ENCODE data around the gene SLC35B3. TPM values are rescaled to one million over a fixed set of nuclear protein-coding genes. Genes with fewer than 3 reads are reported as not detected.
"Not testable (repeated sequence)": the region's sequence is repeated elsewhere in the genome, so short reads cannot be mapped to it uniquely, and the experiment has no call there.

SLC35B3 gene
- total RNA-seq, 4 donors from 2014 or later = 2.4 to 34.7 (median 19.6) TPM

DNA sequence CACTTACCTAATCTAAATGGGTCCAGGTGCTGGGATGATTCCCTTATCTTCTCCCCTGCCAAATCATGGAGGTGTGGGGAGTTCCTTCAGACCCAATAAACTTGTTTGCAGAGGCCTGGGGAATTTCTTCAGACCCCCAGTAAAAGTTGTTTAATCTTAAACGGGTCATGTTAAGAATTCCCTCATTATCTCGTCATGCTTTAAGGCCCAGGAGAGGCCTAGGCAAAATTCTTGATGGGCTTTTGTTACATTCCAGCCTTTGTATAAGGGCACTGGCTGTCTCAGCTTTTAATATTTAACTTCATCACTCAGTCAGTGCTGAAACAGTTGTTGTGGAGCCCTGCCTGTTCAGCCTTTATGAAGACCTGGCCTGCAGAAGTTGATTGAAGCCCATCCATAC lies 11.0 kb upstream of the SLC35B3 start:
- H3K27ac ChIP-seq = no peak overlapping the region
- H3K4me1 ChIP-seq = no peaks in the 10 kb centered on the region
- H3K4me3 ChIP-seq = no peak overlapping the region
- 33 to 40% methylated on average over 1 to 2 of the region's 2 CpGs for WGBS, 2 donors (ENCODE audit: low coverage in 1 of 2)
- DNase-seq = no peak
- no peak for TF ChIP-seq POLR2AphosphoS5 (IDR thresholded peaks at IDR 0.05)
- TF ChIP-seq POLR2A (IDR thresholded peaks at IDR 0.05) = no peak
- no peak for TF ChIP-seq EP300 (IDR thresholded peaks at IDR 0.05; ENCODE audit: low read depth)
- TF ChIP-seq, protein P1, sequence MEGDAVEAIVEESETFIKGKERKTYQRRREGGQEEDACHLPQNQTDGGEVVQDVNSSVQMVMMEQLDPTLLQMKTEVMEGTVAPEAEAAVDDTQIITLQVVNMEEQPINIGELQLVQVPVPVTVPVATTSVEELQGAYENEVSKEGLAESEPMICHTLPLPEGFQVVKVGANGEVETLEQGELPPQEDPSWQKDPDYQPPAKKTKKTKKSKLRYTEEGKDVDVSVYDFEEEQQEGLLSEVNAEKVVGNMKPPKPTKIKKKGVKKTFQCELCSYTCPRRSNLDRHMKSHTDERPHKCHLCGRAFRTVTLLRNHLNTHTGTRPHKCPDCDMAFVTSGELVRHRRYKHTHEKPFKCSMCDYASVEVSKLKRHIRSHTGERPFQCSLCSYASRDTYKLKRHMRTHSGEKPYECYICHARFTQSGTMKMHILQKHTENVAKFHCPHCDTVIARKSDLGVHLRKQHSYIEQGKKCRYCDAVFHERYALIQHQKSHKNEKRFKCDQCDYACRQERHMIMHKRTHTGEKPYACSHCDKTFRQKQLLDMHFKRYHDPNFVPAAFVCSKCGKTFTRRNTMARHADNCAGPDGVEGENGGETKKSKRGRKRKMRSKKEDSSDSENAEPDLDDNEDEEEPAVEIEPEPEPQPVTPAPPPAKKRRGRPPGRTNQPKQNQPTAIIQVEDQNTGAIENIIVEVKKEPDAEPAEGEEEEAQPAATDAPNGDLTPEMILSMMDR (IDR thresholded peaks at IDR 0.05) = no peak
- no peaks in the 10 kb centered on the region for H3K36me3 ChIP-seq
- intact Hi-C loops (cut with DNase I; ENCODE audit: low total_unique reads) = no loop called here
- H3K27me3 ChIP-seq = no peaks in the 10 kb centered on the region
- in situ Hi-C loops (cut with MboI; ENCODE audit: low pct_ligation_motif_present in 1 of 4, low pct_unique_long_range_greater_than_20kb in 1 of 4, low sequenced_read_pairs in 3 of 4) = no loop called here
- H3K9me3 ChIP-seq = no peaks in the 10 kb centered on the region

DNA sequence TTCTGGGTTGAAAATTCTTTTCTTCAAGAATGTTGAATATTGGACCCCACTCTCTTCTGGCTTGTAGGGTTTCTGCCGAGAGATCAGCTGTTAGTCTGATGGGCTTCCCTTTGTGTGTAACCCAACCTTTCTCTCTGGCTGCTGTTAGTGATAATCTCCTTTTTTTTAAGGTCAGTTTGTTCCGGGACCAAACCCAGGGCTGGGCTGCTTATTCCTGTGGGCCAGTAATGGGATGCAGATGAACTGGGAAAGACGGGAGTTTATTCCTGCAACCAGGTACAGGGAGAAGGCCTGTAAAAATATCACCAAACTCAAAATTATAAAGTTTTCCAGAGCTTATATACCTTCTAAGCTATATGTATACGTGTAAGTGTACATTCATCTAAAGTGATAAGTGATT lies 10.6 kb upstream of the SLC35B3 start:
- H3K27ac ChIP-seq; in situ Hi-C loops (cut with MboI; ENCODE audit: low pct_ligation_motif_present in 1 of 4, low pct_unique_long_range_greater_than_20kb in 1 of 4, low sequenced_read_pairs in 3 of 4); H3K27me3 ChIP-seq; H3K4me3 ChIP-seq; intact Hi-C loops (cut with DNase I; ENCODE audit: low total_unique reads); H3K4me1 ChIP-seq; H3K9me3 ChIP-seq; H3K36me3 ChIP-seq; DNase-seq: not testable (repeated sequence)
- WGBS, 2 donors (ENCODE audit: low coverage in 1 of 2) = 81 to 90% methylated on average over 4 of the region's 4 CpGs

DNA sequence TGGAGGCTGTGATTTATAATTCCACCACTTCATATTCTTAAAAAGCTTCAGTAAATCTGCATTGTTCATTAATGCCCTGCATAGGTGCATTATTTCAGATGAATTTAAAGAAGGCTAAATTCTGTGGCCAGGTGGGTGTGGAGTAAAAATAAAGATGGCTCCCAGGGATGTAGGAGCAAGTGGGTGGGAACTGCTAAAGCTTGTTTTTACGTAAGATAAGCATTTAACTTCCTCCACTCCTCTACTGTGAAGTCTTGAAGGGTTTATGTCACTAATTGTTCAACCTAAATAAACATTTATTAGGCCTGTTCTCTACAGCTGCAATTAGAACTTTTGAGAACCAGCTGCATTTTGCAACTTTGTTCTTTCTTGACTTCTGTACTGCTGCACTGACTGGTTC lies 6.8 kb upstream of the SLC35B3 start:
- no peaks in the 10 kb centered on the region for H3K36me3 ChIP-seq
- in situ Hi-C loops (cut with MboI; ENCODE audit: low pct_ligation_motif_present in 1 of 4, low pct_unique_long_range_greater_than_20kb in 1 of 4, low sequenced_read_pairs in 3 of 4) = no loop called here
- 25 to 76% methylated on average over 1 of the region's 1 CpG for WGBS, 2 donors (ENCODE audit: low coverage in 1 of 2)
- no peak overlapping the region for H3K4me3 ChIP-seq
- no peak overlapping the region for H3K27ac ChIP-seq
- H3K4me1 ChIP-seq = no peaks in the 10 kb centered on the region
- no peaks in the 10 kb centered on the region for H3K9me3 ChIP-seq
- no peak for DNase-seq
- intact Hi-C loops (cut with DNase I; ENCODE audit: low total_unique reads) = no loop called here
- TF ChIP-seq, protein P1 (IDR thresholded peaks at IDR 0.05) = no peak
- no peaks in the 10 kb centered on the region for H3K27me3 ChIP-seq

DNA sequence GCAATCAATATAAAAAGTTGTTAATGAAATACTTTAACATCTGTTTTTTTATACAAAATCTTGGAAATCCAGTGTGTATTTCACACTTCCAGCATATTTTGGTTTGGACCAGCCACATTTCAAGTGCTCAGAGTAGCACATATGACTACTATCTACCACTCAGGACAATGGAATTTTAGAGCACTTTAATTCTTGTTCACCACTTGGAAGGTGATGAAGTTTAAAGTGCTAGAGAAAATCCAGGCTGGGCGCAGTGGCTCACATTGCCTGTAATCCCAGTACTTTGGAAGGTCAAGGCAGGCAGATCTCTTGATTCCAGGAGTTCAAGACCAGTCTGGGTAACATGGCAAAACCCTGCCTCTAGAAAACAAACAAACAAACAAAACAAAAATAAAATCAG lies 6.1 kb upstream of the SLC35B3 start:
- H3K4me3 ChIP-seq = no peak overlapping the region
- 97% methylated on average over 1 of the region's 1 CpG; no CpG with 5 or more reads in 1 of the 2 donors for WGBS, 2 donors (ENCODE audit: low coverage in 1 of 2)
- H3K9me3 ChIP-seq = no peaks in the 10 kb centered on the region
- in situ Hi-C loops (cut with MboI; ENCODE audit: low pct_ligation_motif_present in 1 of 4, low pct_unique_long_range_greater_than_20kb in 1 of 4, low sequenced_read_pairs in 3 of 4) = no loop called here
- no peaks in the 10 kb centered on the region for H3K27me3 ChIP-seq
- H3K27ac ChIP-seq = no peak overlapping the region
- peaks cover 0 to 4% (median 0%) of the 10 kb centered on the region in 4 donors for H3K4me1 ChIP-seq
- DNase-seq = no peak
- no peaks in the 10 kb centered on the region for H3K36me3 ChIP-seq
- intact Hi-C loops (cut with DNase I; ENCODE audit: low total_unique reads) = no loop called here
- TF ChIP-seq POLR2A (IDR thresholded peaks at IDR 0.05) (no peak), EP300 (IDR thresholded peaks at IDR 0.05; ENCODE audit: low read depth) (no peak), POLR2AphosphoS5 (IDR thresholded peaks at IDR 0.05) (no peak)
- TF ChIP-seq, protein P1 (IDR thresholded peaks at IDR 0.05) = no peak

DNA sequence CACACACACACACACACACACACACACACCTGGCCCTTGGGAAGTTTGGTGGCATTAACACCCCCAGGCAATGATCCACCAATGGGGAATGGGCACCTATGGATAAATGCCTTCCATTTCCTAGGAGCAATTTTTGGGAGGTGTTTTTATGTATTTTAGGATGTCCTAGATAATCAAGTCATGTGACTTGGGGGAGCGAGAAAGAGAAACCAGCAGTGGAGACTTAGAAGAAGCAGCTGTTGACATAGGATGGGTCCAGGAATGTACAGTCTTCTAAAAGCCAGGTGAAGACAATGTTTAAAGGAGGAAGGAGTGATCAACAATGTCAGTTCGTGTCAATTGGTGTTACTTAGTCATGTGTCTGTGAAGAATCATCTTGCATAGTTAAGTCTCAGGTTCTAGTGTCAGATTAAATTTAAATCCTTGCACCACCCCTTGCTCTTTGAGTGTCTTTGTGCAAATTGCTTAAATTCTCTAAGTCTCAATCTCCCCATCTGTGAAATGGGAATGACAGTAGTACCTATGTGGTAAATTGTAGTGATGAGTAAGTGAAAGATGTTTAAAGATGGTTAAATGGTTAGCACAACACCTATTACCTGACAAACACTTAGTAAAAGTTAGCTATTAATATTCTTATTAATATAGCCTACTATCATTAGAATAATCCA lies 4.4 kb upstream of the SLC35B3 start:
- intact Hi-C loops (cut with DNase I; ENCODE audit: low total_unique reads) (no loop called here), in situ Hi-C loops (cut with MboI; ENCODE audit: low pct_ligation_motif_present in 1 of 4, low pct_unique_long_range_greater_than_20kb in 1 of 4, low sequenced_read_pairs in 3 of 4) (no loop called here)
- 83 to 94% methylated on average over 1 to 2 of the region's 2 CpGs for WGBS, 2 donors (ENCODE audit: low coverage in 1 of 2)
- TF ChIP-seq, protein P1 (IDR thresholded peaks at IDR 0.05) = no peak
- TF ChIP-seq POLR2A (IDR thresholded peaks at IDR 0.05) (no peak), POLR2AphosphoS5 (IDR thresholded peaks at IDR 0.05) (no peak), EP300 (IDR thresholded peaks at IDR 0.05; ENCODE audit: low read depth) (no peak)
- H3K4me3 ChIP-seq = no peak overlapping the region
- no peaks in the 10 kb centered on the region for H3K9me3 ChIP-seq
- peaks cover 0 to 12% (median 3%) of the 10 kb centered on the region in 4 donors for H3K4me1 ChIP-seq
- no peaks in the 10 kb centered on the region for H3K36me3 ChIP-seq
- H3K27me3 ChIP-seq = no peaks in the 10 kb centered on the region
- DNase-seq = no peak
- no peak overlapping the region for H3K27ac ChIP-seq

All from transverse colon (tissue), 4 donors.